ENCODE measurements around the gene ICAM3. TPM values are rescaled to one million over a fixed set of nuclear protein-coding genes. Genes with fewer than 3 reads are reported as not detected.

ICAM3 gene
- polyA plus RNA-seq, 1 donor (not counting 4 experiments of a cell fraction or from before 2014, with no cell fraction given) = 4.7 TPM

DNA sequence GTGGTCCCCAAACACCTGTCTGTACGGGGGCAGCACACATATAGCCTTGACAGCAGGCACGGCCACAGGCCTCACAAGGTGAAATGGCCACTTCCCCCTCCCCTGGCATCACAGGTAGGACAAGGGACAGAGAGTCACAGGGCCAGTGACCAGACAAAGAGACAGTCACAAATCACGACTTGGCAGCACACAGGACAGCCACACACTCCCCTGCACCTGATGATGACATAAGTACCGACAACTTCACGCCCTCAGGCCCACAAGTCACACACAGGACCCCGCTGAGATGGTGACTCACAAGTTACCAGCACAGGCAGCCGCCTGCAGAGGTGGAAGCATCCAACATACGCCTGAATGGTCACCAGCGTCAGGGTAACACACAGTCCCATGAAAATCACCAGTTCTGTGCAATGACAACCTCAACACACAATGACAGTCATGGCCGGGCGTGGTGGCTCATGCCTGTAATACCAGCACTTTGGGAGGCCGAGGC, 24.4 kb upstream of the ICAM3 start:
- Histone ChIP-seq H3K36me3 (ENCODE audit: control insufficient read depth in 2 of 2, extremely low read depth in 1 of 2, insufficient read depth in 2 of 2, low read length in 2 of 2) (peaks cover 14 to 26% of the 10 kb centered on the region in 2 experiments), H2AFZ (ENCODE audit: control insufficient read depth, low read length) (no peak overlapping the region), H3K4me2 (ENCODE audit: control insufficient read depth, extremely low read depth, insufficient read depth, low read depth, low read length) (no peak overlapping the region), H3K27ac (ENCODE audit: control insufficient read depth, insufficient read depth, low read length) (no peak overlapping the region), H3K27me3 (ENCODE audit: control insufficient read depth, extremely low read depth, insufficient read depth, low read length) (no peaks in the 10 kb centered on the region), H3K4me1 (ENCODE audit: control insufficient read depth, extremely low read depth, insufficient read depth, low read length) (no peaks in the 10 kb centered on the region), H3K4me3 (ENCODE audit: control insufficient read depth in 2 of 3, extremely low read depth in 1 of 3, insufficient read depth in 2 of 3, low read depth in 1 of 3, low read length in 3 of 3) (no peak overlapping the region), H3K9me1 (ENCODE audit: control insufficient read depth, extremely low read depth, insufficient read depth, low read length) (peaks cover 3% of the 10 kb centered on the region), H3K9ac (ENCODE audit: control insufficient read depth, extremely low read depth, insufficient read depth, low read length) (no peak overlapping the region), H4K20me1 (ENCODE audit: control insufficient read depth, extremely low read depth, insufficient read depth, low read length) (peaks cover 5% of the 10 kb centered on the region), H3K79me2 (ENCODE audit: control insufficient read depth, insufficient read depth, low read length) (no peaks in the 10 kb centered on the region), H3K9me3 (ENCODE audit: control insufficient read depth, low read depth, low read length) (no peaks in the 10 kb centered on the region)
- dilution Hi-C loops (cut with MboI; ENCODE audit: extremely low pct_ligation_motif_present, low sequenced_read_pairs) = no loop called here
- TF ChIP-seq, protein P1, sequence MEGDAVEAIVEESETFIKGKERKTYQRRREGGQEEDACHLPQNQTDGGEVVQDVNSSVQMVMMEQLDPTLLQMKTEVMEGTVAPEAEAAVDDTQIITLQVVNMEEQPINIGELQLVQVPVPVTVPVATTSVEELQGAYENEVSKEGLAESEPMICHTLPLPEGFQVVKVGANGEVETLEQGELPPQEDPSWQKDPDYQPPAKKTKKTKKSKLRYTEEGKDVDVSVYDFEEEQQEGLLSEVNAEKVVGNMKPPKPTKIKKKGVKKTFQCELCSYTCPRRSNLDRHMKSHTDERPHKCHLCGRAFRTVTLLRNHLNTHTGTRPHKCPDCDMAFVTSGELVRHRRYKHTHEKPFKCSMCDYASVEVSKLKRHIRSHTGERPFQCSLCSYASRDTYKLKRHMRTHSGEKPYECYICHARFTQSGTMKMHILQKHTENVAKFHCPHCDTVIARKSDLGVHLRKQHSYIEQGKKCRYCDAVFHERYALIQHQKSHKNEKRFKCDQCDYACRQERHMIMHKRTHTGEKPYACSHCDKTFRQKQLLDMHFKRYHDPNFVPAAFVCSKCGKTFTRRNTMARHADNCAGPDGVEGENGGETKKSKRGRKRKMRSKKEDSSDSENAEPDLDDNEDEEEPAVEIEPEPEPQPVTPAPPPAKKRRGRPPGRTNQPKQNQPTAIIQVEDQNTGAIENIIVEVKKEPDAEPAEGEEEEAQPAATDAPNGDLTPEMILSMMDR (optimal IDR thresholded peaks at IDR 0.05 in 1 of 3, IDR thresholded peaks at IDR 0.05 in 1 of 3, conservative IDR thresholded peaks at IDR 0.05 in 1 of 3; ENCODE audit: extremely low read depth in 1 of 3, insufficient read depth in 2 of 3, low read length in 3 of 3) = no peak
- no peak for TF ChIP-seq EZH2 (IDR thresholded peaks at IDR 0.05; ENCODE audit: low read length)
- no peak for DNase-seq (ENCODE audit: low read depth, low spot score)
- FAIRE-seq = no peak

GRCh38 chr19:10362259-10362658, 22.8 kb upstream of the ICAM3 start:
- H3K9me3 ChIP-seq (ENCODE audit: control insufficient read depth, low read depth, low read length) = no peaks in the 10 kb centered on the region
- no peak for FAIRE-seq
- no peak for DNase-seq (ENCODE audit: low read depth, low spot score)
- H3K36me3 ChIP-seq (ENCODE audit: control insufficient read depth in 2 of 2, extremely low read depth in 1 of 2, insufficient read depth in 2 of 2, low read length in 2 of 2) = peaks cover 9 to 20% of the 10 kb centered on the region in 2 experiments
- H3K4me3 ChIP-seq (ENCODE audit: control insufficient read depth in 2 of 3, extremely low read depth in 1 of 3, insufficient read depth in 2 of 3, low read depth in 1 of 3, low read length in 3 of 3) = no peak overlapping the region
- H2AFZ ChIP-seq (ENCODE audit: control insufficient read depth, low read length) = no peak overlapping the region
- H3K4me1 ChIP-seq (ENCODE audit: control insufficient read depth, extremely low read depth, insufficient read depth, low read length) = no peaks in the 10 kb centered on the region
- peaks cover 3% of the 10 kb centered on the region for H3K9me1 ChIP-seq (ENCODE audit: control insufficient read depth, extremely low read depth, insufficient read depth, low read length)
- dilution Hi-C loops (cut with MboI; ENCODE audit: extremely low pct_ligation_motif_present, low sequenced_read_pairs) = no loop called here
- TF ChIP-seq EZH2 (IDR thresholded peaks at IDR 0.05; ENCODE audit: low read length) = no peak
- TF ChIP-seq, protein P1 (optimal IDR thresholded peaks at IDR 0.05 in 1 of 3, IDR thresholded peaks at IDR 0.05 in 1 of 3, conservative IDR thresholded peaks at IDR 0.05 in 1 of 3; ENCODE audit: extremely low read depth in 1 of 3, insufficient read depth in 2 of 3, low read length in 3 of 3) = no peak
- peaks cover 5% of the 10 kb centered on the region for H4K20me1 ChIP-seq (ENCODE audit: control insufficient read depth, extremely low read depth, insufficient read depth, low read length)
- no peak overlapping the region for H3K27ac ChIP-seq (ENCODE audit: control insufficient read depth, insufficient read depth, low read length)
- no peaks in the 10 kb centered on the region for H3K27me3 ChIP-seq (ENCODE audit: control insufficient read depth, extremely low read depth, insufficient read depth, low read length)
- no peak overlapping the region for H3K4me2 ChIP-seq (ENCODE audit: control insufficient read depth, extremely low read depth, insufficient read depth, low read depth, low read length)
- H3K79me2 ChIP-seq (ENCODE audit: control insufficient read depth, insufficient read depth, low read length) = no peaks in the 10 kb centered on the region
- no peak overlapping the region for H3K9ac ChIP-seq (ENCODE audit: control insufficient read depth, extremely low read depth, insufficient read depth, low read length)

All from keratinocyte (primary cell).